Fibroblast of skin of left quadriceps (primary cell): Measurements from ENCODE around the gene TTC21B.
"Not testable (repeated sequence)": the region's sequence is repeated elsewhere in the genome, so short reads cannot be mapped to it uniquely, and the experiment has no call there.

Experiments
- DNase-seq, 2 experiments: peaks; one replicate each; pipeline ENCODE4 v3.0.0-alpha.2; 2013; ENCODE audit warnings: low read depth in 2 of 2

The TTC21B gene

DNA sequence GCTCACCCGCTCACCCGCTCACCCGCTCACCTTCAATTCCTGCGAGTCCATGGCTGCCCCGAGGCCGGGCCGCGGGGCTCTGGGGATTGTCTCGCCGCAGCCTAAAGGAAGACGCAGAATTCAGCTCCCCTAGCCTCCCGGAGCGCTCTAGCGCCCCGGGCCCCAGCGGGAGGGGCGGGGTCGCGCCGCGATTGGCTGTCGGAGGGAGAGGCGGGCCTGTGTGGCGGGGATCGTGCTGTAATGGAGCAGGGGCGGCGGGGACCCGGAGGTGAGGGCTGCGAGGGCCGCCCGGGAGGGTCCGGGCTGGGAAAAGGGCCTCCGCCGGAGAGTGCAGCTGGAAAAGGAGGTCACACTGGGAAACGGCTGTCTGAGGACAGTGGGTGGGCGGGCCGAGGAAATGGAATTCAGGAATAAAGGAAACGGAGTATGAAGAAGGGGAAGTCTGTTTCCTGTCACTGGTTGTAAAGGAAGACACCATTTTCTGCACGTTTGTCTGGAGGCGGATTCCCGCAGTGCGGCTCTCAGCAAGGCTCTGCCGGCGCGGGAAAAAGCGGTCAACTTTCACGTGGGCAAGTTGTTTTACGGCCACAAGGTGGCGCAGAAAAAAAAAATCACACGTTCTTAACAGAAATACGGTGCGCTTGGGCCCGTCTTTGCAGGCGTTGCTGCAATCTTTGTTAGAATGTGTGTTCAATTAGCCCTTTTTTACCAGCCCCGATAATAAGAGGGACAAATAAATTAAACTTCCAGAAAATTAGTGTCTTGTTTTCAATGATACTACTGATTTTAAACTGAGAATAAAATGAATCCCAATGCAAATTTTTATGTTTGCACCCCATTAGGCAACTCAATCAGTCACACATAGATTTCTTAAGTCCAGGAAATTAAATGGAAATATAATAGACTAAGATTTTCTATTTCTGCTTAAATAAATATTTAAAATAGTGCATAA lies at the start of gene TTC21B:
Gene TTC21B, minus strand, starts transcription at position 122 of the 952 bp plus-strand sequence. Its CDS starts 71 bp downstream, at position 51.
- DNase-seq, result peak; percentile 89 to 90

- DNase-seq, result no peak
These were observed 46.8 kb upstream of the TTC21B start for GRCh38 chr2:166000401-166000800.

DNA sequence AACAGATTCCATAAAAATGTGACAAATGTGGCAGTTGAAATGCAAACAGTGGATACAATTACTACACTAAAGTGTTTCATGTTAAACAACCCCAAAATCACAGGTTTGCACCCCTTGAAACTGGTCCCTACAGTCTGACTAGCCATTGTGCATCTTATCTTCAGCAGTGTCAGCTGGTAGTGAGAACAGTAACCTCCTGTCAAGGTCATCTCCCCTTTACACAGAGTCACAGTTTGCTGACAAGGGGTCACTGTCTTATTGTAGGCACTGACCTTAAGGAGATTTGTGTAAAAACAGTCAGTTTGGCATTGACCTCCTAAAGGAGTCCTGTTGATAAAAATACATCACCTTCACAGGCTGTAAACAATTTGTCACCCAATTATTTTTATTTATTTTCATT lies 37.3 kb upstream of the TTC21B start:
- no peak for DNase-seq

DNA sequence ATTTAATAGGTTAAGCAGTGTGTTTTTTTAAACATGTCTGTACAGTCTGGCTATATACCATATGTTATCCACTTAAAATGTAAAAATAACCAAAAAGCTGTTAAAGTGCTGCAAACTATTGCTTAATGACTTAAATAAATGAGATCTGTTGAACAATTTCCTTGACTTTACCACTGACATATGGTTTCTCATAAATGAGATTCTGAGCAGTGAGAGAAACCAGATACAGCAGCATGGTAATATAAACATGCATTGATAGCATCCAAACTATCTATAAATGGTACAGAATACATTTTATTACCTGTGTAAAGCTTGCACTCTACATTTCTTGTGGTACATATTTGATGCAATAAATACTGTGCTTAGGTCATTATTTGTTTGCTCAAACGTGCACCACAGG lies 36.3 kb upstream of the TTC21B start:
- DNase-seq, result no peak

- no peak for DNase-seq
These were observed 31.5 kb upstream of the TTC21B start for GRCh38 chr2:165985120-165985519.

DNA sequence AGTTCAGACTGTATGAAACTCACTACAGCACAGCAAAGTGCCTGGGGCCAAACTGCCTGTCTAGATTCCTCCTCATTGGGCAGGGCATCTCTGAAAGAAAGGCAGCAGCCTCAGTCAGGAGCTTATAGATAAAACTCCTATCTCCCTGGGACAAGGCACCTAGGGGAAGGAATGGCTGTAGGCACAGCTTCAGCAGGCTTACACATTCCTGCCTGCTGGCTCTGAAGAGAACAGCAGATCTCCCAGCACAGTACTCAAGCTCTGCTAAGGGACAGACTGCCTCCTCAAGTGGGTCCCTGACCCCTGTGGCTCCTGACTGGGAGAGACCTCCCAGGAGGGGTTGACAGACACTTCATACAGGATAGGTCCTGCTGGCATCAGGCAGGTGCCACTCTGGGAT lies 18.6 kb upstream of the TTC21B start:
- DNase-seq, result not testable (repeated sequence)

DNA sequence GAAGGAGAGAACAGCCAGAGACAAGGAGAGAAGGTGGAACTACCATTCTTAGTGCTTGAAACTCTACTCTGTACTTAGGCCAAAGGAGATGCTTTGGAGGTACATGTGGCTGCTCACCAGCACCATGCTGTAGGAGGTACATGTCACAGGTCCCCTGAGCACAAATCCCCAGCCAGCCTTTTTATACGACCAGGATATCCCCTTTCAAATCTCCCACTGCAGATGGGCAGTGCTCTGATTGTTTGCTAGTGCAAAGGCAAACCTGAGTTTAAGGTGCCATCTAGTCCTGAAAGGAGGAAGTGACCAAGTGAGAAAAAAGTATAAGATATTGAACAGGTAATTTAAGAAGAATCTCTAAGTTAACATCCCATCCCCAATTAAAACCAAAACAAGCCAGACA lies 17.1 kb upstream of the TTC21B start:
- no peak for DNase-seq

DNA sequence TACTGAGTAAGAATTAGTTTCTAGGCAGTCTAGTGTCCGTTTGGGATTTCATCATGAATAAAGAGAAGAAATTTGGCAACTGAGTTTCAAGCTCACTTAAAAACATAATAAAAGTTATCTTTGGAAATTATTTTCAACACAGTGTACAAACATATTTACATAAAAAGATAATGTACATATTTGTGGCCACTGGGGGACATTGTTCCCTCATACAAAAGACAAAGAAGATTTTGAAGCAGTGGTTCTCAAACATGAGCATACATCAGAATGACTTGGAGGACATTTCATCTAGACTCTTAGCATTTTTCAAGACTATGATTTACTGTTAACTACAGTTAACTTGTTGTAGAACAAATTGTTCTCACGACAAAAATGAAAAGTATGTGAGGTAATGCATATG lies 15.7 kb upstream of the TTC21B start:
- DNase-seq, result no peak

DNA sequence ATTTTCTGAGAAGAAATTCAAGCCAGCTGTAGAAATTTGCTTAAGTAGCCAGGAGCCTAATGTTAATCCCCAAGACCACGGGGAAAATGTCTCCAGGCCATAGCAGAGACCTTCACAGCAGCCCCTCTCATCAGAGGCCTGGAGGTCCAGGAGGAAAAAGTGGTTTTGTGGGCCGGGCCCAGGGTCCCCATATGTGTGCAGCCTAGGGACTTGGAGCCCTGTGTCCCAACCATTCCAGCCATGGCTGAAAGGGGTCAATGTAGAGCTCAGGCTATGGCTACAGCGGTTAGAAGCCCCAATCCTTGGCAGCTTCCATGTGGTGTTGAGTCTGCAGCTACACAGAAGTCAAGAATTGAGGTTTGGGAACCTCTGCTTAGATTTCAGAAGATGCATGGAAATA lies 14.2 kb upstream of the TTC21B start:
- DNase-seq, result no peak

- DNase-seq, result no peak
These were observed 8.2 kb upstream of the TTC21B start for GRCh38 chr2:165961818-165962217.

DNA sequence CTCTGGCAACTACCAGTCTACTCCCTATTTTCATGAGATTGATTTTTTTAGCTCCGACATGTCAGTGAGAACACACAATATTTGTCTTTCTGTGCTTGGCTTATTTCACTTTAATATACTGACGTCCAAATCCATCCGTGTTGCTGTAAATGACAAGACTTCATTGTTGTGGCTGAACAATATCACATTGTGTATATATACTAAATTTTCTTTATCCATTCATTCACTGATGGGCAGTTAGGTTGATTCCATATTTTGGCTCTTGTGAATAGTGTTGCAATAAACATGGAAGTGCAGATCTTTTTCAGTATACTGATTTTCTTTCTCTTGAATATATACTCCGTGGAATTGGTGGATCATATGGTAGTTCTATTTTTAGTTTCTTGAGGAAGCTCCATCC lies 5.8 kb upstream of the TTC21B start:
- no peak for DNase-seq

- no peak for DNase-seq
These were observed 4.9 kb upstream of the TTC21B start for GRCh38 chr2:165958313-165958960.

DNA sequence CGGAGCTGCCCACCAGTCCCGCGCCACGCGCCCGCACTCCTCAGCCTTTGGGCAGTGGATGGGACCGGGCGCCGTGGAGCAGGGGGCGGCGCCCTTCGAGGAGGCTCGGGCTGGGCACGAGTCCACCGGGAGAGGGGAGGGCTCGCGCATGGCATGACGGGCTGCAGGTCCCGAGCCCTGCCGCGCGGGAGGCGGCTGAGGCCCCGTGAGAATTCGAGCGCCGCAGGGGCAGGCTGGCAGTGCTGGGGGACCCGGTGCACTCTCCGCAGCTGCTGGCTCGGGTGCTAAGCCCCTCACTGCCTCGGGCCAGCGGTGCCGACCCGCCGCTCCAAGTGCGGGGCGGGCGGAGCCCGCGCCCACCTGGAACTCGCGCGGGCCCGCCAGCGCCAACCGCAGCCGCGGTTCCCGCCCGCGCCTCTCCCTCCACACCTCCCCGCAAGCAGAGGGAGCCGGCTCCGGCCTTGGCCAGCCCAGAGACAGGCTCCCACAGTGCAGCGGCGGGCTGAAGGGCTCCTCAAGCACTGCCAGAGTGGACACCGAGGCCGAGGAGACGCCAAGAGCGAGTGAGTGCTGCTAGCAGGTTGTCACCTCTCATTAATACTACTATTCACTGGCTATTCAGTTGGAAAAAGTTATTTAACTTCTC lies 3.6 kb upstream of the TTC21B start:
- no peak for DNase-seq

DNA sequence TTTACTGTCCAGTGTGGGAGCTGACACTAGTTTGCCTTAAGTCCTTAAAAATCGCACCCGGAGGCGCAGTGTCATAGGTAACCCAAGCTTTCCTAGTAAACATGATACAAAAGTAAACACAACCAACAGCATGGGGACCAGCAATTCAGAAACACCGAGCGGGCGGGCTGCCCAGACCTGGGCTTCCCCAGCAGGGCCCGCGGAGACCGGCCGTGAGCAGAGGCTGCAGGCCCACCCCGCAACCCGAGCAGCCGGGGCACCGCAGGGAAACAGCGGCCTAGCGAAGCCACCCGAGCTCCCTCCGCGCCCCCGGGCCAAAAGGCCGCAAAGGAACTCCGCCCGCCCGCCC lies 296 bp downstream of the TTC21B start:
- no peak for DNase-seq

- DNase-seq, result no peak
These were observed 800 bp downstream of the TTC21B start for GRCh38 chr2:165952741-165953211.

GRCh38 chr2:165952085-165952484 lies 1.5 kb downstream of the TTC21B start:
- no peak for DNase-seq

- no peak for DNase-seq
These were observed 3.1 kb downstream of the TTC21B start for GRCh38 chr2:165950438-165950837.

DNA sequence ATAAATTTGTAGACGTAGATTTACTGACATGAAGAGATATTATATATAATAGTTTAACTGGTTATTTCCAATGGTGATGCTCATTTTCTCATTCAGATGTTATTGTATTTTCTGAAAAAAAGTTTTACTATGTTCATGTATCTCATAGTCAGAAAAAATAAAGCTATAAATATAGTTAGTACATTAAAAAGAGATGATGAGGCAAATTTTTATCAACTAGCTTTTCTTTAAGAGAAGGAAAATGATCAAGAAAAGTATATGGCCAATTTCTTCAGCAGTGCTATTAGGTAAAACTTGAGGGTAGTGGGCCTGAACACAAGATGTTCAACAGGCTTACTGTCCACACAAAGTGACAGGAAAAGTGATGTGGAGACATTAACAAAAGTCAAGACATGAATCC lies 11.7 kb downstream of the TTC21B start:
- DNase-seq, result no peak

DNA sequence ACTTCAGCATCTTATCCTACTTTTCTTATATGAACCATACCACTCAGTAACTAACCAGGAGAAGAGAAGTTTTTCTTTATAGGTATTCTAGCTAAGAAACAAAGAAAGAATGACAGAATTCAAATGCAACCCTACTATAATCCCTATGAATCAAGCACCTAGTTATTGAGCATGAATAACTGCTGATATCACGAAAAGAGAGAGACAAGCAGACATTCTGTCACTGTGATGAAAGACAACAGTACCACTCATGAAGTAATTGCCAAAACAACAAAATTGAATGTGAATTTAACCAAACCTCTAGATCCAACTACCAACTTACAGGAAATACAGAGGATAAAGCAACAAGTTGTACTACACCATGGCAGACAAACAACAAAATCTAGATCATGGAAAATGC lies 15.3 kb downstream of the TTC21B start:
- DNase-seq, result no peak

- DNase-seq, result no peak
These were observed 20.2 kb downstream of the TTC21B start for GRCh38 chr2:165933211-165933910.

DNA sequence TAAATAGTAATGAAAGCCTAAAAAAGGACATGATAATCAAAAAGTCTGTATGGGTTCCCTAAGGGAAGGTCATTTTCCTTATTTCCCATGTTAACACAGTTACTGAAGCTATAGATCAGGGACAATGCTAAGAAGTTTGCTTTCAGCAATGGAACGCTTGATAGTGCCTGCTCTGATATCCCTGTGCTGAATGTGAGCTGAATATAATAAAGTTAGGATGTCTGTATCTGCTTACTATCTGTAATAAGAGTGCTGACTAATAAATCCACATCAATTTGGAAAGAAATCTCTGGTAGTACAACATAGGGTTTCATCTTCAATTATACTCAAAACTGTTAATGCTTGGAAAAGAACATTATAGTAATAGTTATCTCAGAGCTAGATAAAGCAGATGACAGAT lies 25.8 kb downstream of the TTC21B start:
- no peak for DNase-seq

DNA sequence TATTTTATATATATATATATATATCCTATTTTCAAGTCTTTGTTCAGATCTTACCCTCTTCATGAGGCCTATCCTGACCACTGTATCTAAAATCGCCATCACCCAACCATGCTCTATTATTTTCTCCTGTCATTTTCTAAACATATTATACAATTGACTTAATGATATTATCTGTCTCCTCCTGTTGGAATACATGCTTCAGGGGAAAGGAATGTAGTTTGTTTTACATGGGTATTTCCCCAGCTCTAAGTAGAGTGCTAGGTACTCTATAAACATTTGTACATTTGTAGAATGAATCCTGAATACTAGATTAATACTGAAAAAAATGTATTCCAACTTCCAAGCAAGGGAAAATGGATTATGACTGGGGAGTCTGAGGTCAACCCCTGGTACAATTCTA lies 26.2 kb downstream of the TTC21B start:
- DNase-seq, result no peak
